H1 (cell line): ENCODE data around the gene ZNF763. TPM values are rescaled to one million over a fixed set of nuclear protein-coding genes. Genes with fewer than 3 reads are reported as not detected.

Experiments
- EZH2 ChIP-seq: fragments of 200-600 bp; sonication (generic); IDR thresholded peaks from 2 replicates; pipeline ENCODE4 v1.7.1; 2012; ENCODE audit warnings: low read depth, mild to moderate bottlenecking, moderate library complexity, low read length, inconsistent platforms; ENCODE audit not compliant: severe bottlenecking
- GTF2F1 ChIP-seq: IDR thresholded peaks from 2 replicates; pipeline ENCODE4 v1.6.1; 2012; ENCODE audit warnings: low read depth, low read length, improper control_type of control experiment, borderline replicate concordance
- MAX ChIP-seq: IDR thresholded peaks from 2 replicates; pipeline ENCODE4 v1.6.1; 2012; ENCODE audit warnings: inconsistent platforms
- POLR2A ChIP-seq, 2 experiments: IDR thresholded peaks; 1 replicate in 1 of 2; 2 replicates in 1 of 2; pipeline ENCODE4 v1.6.1; 2011; ENCODE audit warnings: low read depth in 2 of 2, low read length in 2 of 2, mild to moderate bottlenecking in 2 of 2; ENCODE audit errors: control extremely low read depth in 1 of 2
- POLR2AphosphoS5 ChIP-seq: IDR thresholded peaks from 2 replicates; pipeline ENCODE4 v1.6.1; 2011; ENCODE audit warnings: low read depth, low read length
- SIX5 ChIP-seq: IDR thresholded peaks from 2 replicates; pipeline ENCODE4 v1.6.1; 2011; ENCODE audit warnings: mild to moderate bottlenecking, low read depth, low read length
- TAF7 ChIP-seq: optimal IDR thresholded peaks from 2 replicates; pipeline ENCODE3; 2011; ENCODE audit warnings: low read depth, mild to moderate bottlenecking, inconsistent platforms, low read length, moderate library complexity, borderline replicate concordance
- polyA plus RNA-seq, 7 experiments: library from polyadenylated mRNA; depleted of rRNA in 3 of 7; stranded (reverse) in 5 of 7; unstranded in 2 of 7; fragments of >200 nt in 5 of 7; fragments of 200-250 nt in 2 of 7; gene quantifications; 1 replicate in 5 of 7; 2 replicates in 1 of 7; 4 replicates in 1 of 7; pipeline versions ENCODE4 v1.2.1 to v1.2.3, GENCODE V29; 2011 to 2013; ENCODE audit warnings: missing spikeins in 2 of 7, mixed read lengths in 2 of 7
- small RNA-seq: library from polyadenylated mRNA; stranded (forward); fragments of <200 nt; extraction: miRNeasy Mini kit (QIAGEN cat#:217004); gene quantifications from one replicate; pipeline ENCODE3, GENCODE V24; 2013; ENCODE audit not compliant: insufficient read depth
- total RNA-seq: library from RNA; stranded (reverse); fragmentation: NEBNext Ultra II Directional; extraction: Animal tissue kit (Norgen Biotek cat#: 25700); gene quantifications from 2 replicates; pipeline ENCODE4 v1.2.1, GENCODE V29; 2021

The ZNF763 gene
- total and polyA plus RNA-seq, 2 of the 8 experiments (the other 6 are each of a cell fraction or from before 2014, with no cell fraction given): 0.39 to 1.7 TPM

GRCh38 chr19:12015753-12016116, 50.9 kb downstream of the ZNF763 start (continued):
- TF ChIP-seq TAF7: no peak
- no peak for TF ChIP-seq POLR2AphosphoS5
- TF ChIP-seq SIX5: no peak
- no peak for TF ChIP-seq MAX
- no peak for TF ChIP-seq GTF2F1
- no peak for TF ChIP-seq EZH2
- no peak for TF ChIP-seq POLR2A (IDR thresholded peaks at IDR 0.05; ENCODE audit: control extremely low read depth in 1 of 2, low read depth in 2 of 2, low read length in 2 of 2)

Small RNA genes lying within 50 kb of the gene (small RNA-seq; reads per million reads assigned to genes)
- not detected for gene RNA5SP464
- not detected for gene RNA5SP465

Other genes with a start within 250 kb of the ZNF763 start
- gene ZNF823, start 226.1 kb upstream of the ZNF763 start, total RNA-seq: 2.4 and 2.9 TPM in 2 replicates
- 0.73 and 0.93 TPM in 2 replicates for gene ZNF823, start 226.1 kb upstream of the ZNF763 start, polyA plus RNA-seq (2011; rRNA removed)
- gene ZNF441, start 198.0 kb upstream of the ZNF763 start, total RNA-seq: 0.23 and 0.48 TPM in 2 replicates
- 0.09 and 0.22 TPM in 2 replicates for gene ZNF441, start 198.0 kb upstream of the ZNF763 start, polyA plus RNA-seq (2011; rRNA removed)
- gene ZNF491, start 166.5 kb upstream of the ZNF763 start, total RNA-seq: 0.78 and 0.84 TPM in 2 replicates
- gene ZNF491, start 166.5 kb upstream of the ZNF763 start, polyA plus RNA-seq (2011; rRNA removed): 0.18 and 0.31 TPM in 2 replicates
- 6.5 and 7.9 TPM in 2 replicates for gene ZNF440, start 150.8 kb upstream of the ZNF763 start, total RNA-seq
- gene ZNF440, start 150.8 kb upstream of the ZNF763 start, polyA plus RNA-seq (2011; rRNA removed): 0.63 and 0.77 TPM in 2 replicates
- 0.17 TPM in 1 of 2 replicates, not detected in the other for gene ZNF439, start 116.3 kb upstream of the ZNF763 start, total RNA-seq
- gene ZNF439, start 116.3 kb upstream of the ZNF763 start, polyA plus RNA-seq (2011; rRNA removed): 0.05 and 0.09 TPM in 2 replicates
- 21.2 and 22.8 TPM in 2 replicates for gene ZNF69, start 77.3 kb upstream of the ZNF763 start, total RNA-seq
- gene ZNF69, start 77.3 kb upstream of the ZNF763 start, polyA plus RNA-seq (2011; rRNA removed): 5.6 and 6.3 TPM in 2 replicates
- 9.4 and 10.5 TPM in 2 replicates for gene ZNF700, start 39.9 kb upstream of the ZNF763 start, total RNA-seq
- 1.5 and 3.0 TPM in 2 replicates for gene ZNF700, start 39.9 kb upstream of the ZNF763 start, polyA plus RNA-seq (2011; rRNA removed)
- gene ZNF433, start 70.6 kb downstream of the ZNF763 start, total RNA-seq: 1.4 and 1.8 TPM in 2 replicates
- 0.68 and 0.71 TPM in 2 replicates for gene ZNF433, start 70.6 kb downstream of the ZNF763 start, polyA plus RNA-seq (2011; rRNA removed)
- gene ZNF878, start 87.9 kb downstream of the ZNF763 start, total RNA-seq: 9.1 and 9.5 TPM in 2 replicates
- 0.57 and 0.91 TPM in 2 replicates for gene ZNF878, start 87.9 kb downstream of the ZNF763 start, polyA plus RNA-seq (2011; rRNA removed)
- gene ZNF844, start 99.7 kb downstream of the ZNF763 start, total RNA-seq: 9.4 and 9.8 TPM in 2 replicates
- 2.7 and 3.1 TPM in 2 replicates for gene ZNF844, start 99.7 kb downstream of the ZNF763 start, polyA plus RNA-seq (2011; rRNA removed)
- gene ZNF20, start 175.3 kb downstream of the ZNF763 start, total RNA-seq: 7.4 and 9.0 TPM in 2 replicates
- gene ZNF20, start 175.3 kb downstream of the ZNF763 start, polyA plus RNA-seq (2011; rRNA removed): 0.75 and 1.6 TPM in 2 replicates
- 23.3 and 26.8 TPM in 2 replicates for gene ZNF625, start 191.7 kb downstream of the ZNF763 start, total RNA-seq
- gene ZNF625, start 191.7 kb downstream of the ZNF763 start, polyA plus RNA-seq (2011; rRNA removed): 2.3 and 2.5 TPM in 2 replicates
- 6.9 and 9.9 TPM in 2 replicates for gene ZNF136, start 198.1 kb downstream of the ZNF763 start, total RNA-seq
- gene ZNF136, start 198.1 kb downstream of the ZNF763 start, polyA plus RNA-seq (2011; rRNA removed): 0.85 and 1.6 TPM in 2 replicates